IPS DF 4.7 (cell line): ENCODE measurements around the gene RHOBTB3.
"Not testable (repeated sequence)": the region's sequence is repeated elsewhere in the genome, so short reads cannot be mapped to it uniquely, and the experiment has no call there.

Experiments used
- DNase-seq: peaks from one replicate; pipeline ENCODE4 v3.0.0-alpha.2; 2013; ENCODE audit warnings: low spot score; ENCODE audit errors: extremely low read depth

Gene RHOBTB3

GRCh38 chr5:95730730-95731570, at the start of gene RHOBTB3:
Gene RHOBTB3 (plus strand): TSS chr5:95731336. CDS start chr5:95731683, 347 bp downstream.
- DNase-seq = no peak

- no peak for DNase-seq
These were observed 48.2 kb upstream of the RHOBTB3 start, which contains the start of gene SPATA9 for GRCh38 chr5:95682891-95683290. Gene SPATA9 (minus strand): TSS chr5:95682991. CDS start chr5:95682854, 137 bp downstream.

GRCh38 chr5:95684361-95684760, 46.8 kb upstream of the RHOBTB3 start:
- no peak for DNase-seq

GRCh38 chr5:95686651-95687050, 44.5 kb upstream of the RHOBTB3 start:
- no peak for DNase-seq

GRCh38 chr5:95689680-95690079, 41.5 kb upstream of the RHOBTB3 start:
- no peak for DNase-seq

- no peak for DNase-seq
These were observed 40.8 kb upstream of the RHOBTB3 start for GRCh38 chr5:95690333-95690732.

GRCh38 chr5:95697781-95698681, 33.1 kb upstream of the RHOBTB3 start:
- no peak for DNase-seq

GRCh38 chr5:95699337-95699736, 31.8 kb upstream of the RHOBTB3 start:
- no peak for DNase-seq

- no peak for DNase-seq
These were observed 30.1 kb upstream of the RHOBTB3 start for GRCh38 chr5:95701074-95701473.

GRCh38 chr5:95704150-95704549, 27.0 kb upstream of the RHOBTB3 start:
- no peak for DNase-seq

GRCh38 chr5:95706196-95706595, 24.9 kb upstream of the RHOBTB3 start:
- not testable (repeated sequence) for DNase-seq

GRCh38 chr5:95707055-95707454, 24.1 kb upstream of the RHOBTB3 start:
- DNase-seq = no peak

- DNase-seq = not testable (repeated sequence)
These were observed 23.5 kb upstream of the RHOBTB3 start for GRCh38 chr5:95707534-95708188.

- DNase-seq = no peak
These were observed 22.3 kb upstream of the RHOBTB3 start for GRCh38 chr5:95708876-95709275.

- no peak for DNase-seq
These were observed 21.0 kb upstream of the RHOBTB3 start for GRCh38 chr5:95709967-95710650.

GRCh38 chr5:95710651-95711500, 20.3 kb upstream of the RHOBTB3 start:
- DNase-seq = not testable (repeated sequence)

GRCh38 chr5:95711501-95712346, 19.4 kb upstream of the RHOBTB3 start:
- DNase-seq = no peak

GRCh38 chr5:95712347-95712958, 18.7 kb upstream of the RHOBTB3 start:
- DNase-seq = no peak

GRCh38 chr5:95713246-95713645, 17.9 kb upstream of the RHOBTB3 start:
- DNase-seq = not testable (repeated sequence)
